HPDE6-E6E7 (cell line): ENCODE data around the gene LUC7L2.
"Not testable (repeated sequence)": the region's sequence is repeated elsewhere in the genome, so short reads cannot be mapped to it uniquely, and the experiment has no call there.

Experiments
- DNase-seq: peaks from one replicate; pipeline ENCODE4 v3.0.0; 2011; ENCODE audit warnings: missing footprints; ENCODE audit errors: extremely low spot score

LUC7L2 gene

DNA sequence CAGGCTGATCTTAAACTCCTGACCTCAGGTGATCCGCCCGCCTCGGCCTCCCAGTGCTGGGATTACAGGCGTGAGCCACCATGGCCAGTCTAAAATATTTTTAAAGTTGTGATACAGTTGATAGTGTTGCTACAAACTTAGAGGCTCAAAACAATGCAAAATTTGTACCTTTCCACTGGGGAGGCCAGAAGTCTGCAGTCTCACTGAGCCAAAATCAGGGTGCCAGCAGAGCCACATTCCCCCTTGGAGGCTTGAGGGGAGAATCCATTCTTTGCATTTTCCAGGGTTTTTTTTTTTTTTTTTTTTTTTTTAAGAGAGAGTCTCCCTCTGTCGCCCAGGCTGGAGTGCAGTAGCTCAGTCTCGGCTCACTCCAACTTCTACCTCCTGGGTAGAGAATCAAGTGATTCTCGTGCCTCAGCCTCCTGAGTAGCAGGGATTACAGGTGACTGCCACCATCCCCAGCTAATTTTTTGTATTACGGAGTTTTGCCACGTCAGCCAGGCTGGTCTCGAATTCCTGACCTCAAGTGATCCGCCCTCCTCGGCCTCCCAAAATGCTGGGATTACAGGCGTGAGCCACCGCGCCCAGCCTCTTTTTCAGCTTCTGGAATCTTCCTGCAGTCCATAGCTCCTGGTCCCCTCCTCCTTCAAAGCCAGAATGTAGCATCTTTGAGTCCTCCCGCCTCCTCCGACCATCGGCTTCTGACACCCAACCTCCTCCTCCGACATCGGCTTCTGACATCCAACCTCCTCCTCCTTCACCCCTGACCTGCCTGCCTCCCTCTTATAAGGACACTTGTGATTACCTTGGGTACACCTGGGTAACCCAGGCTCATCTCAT, 86.6 kb downstream of the LUC7L2 start:
- DNase-seq = no peak

DNA sequence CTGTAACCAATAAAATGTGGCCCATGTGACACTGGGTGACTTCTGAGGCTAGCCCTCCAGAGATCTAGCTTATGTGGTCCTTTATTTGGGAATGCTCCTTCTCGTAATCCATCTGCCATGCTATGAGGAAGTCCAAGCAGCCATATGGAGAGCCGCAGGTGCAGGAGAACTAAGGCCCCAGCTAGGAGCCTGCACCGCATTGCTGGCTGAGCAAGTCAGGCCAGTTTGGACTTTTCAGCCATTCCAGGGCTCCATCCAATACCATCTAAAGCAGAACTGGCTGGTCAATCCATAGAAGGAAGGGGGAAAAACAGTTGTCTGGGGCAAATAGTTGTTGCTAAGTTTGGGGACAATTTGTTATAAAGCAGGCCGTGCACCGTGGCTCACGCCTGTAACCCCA, 91.2 kb downstream of the LUC7L2 start:
- DNase-seq = no peak

DNA sequence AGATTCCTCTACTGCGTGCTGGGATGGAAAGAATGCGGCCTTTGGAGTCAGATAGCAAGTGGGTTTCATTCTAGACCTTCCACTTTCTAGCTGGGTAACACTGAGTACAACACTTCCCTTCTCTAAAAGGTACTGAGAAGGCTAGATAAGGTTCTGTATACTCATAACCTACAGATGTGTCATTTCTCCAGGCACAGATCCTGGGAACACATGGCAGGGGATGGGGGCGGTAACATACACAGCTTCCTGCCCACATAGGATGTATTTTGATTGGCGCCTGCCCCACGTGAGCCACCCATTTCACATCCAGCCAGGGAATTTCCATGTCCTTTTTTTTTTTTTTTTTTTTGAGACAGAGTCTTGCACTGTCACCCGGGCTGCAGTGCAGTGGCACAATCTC, 91.9 kb downstream of the LUC7L2 start:
- no peak for DNase-seq

DNA sequence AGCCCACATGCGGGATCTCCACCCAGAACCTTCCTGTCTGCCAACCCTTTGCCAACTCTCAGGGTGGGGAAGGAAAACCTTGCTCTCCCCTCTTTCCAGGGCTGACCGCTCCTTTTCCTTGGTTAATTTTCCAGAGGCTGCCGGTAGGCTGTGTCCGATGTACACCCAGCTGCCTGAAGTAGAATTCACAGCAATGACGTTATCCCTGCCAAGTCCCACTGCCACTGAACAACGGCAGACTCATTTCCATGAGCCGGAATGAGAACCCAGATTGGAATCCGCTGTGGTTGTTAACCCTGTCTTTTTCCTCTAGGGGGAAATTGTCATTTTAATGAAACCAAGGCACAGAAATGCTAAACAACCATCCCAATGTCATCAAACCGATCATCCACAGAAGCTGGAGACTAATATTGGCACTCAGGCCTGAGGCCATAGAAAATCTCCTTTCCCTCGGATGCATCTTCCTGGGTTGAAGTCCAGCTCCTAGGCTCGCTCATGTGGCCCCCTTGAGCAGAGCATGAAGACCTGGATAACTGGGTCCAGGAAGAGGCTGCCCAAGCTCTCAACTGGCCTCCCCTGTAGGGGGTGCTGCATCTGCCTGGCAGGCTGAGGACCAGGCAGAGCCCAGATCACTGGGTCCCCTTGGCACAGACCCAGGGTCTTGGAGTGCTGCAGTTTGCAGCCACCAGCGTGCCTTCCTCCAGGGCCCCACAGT, 93.4 kb downstream of the LUC7L2 start:
- no peak for DNase-seq

DNA sequence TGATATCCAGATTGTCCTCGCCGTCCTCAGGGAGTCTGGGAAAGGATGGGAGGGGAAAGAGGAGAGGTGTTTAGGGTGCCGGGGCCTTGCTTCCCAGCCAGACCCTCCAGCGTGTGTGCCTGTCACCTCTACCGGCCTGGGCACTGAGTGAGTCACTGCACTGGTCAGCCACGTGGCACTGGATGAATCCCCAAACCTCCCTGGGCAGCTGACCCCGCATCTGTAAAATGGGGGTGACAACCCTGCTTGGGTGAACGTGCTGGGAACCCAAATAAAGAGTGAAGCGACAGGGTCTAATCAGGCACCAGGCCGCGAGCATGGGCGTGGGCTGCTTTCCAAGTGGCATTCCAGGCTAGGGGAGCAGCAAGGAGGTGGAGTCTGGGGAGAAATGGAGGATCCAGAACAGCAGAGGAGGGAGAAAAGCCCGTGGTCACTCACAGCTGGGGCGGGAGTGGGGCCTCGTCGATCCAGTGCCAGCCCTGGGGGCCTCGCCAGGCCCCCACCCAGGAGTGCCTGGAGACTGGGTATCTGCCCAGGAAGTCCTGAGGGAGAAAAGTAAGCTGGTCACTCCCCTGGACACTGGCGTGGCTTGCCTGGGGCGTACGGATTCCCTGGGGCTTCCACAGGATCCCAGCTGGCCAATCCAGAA, 94.1 kb downstream of the LUC7L2 start:
- DNase-seq = no peak

DNA sequence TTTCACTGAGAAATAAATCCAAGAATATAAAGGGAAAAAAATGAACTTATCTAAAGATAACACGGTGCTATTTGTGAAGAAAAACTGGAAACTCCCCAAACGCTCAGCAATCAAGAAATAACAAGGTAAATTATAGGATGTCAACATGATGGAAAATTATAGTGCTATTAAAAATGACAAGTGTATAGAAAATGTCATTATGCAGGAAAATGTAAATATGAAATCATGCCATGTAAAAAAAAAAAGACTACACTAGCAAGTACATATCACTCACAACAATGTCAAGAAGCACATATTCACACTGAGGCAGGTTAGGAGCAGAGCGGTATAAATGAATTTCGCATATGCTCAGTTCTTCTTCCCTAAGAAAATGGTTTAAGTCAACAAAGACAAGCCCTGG, 96.1 kb downstream of the LUC7L2 start:
- no peak for DNase-seq

DNA sequence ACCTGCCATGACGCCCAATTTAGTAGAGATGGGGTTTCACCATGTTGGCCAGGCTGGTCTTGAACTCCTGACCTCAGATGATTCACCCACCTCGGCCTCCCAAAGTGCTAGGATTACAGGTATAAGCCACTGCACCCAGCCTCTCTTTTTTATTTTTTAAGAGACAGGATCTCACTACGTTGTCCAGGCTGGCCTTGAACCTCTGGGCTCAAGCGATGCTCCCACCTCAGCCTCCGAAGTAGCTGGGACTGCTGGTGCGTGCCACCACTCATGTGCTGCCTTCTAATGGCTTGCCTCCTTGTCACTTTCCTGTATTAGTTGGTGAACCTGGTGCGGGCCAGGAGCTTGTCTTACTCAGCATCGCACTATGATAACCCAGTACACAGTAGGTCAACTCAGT, 96.8 kb downstream of the LUC7L2 start:
- no peak for DNase-seq

DNA sequence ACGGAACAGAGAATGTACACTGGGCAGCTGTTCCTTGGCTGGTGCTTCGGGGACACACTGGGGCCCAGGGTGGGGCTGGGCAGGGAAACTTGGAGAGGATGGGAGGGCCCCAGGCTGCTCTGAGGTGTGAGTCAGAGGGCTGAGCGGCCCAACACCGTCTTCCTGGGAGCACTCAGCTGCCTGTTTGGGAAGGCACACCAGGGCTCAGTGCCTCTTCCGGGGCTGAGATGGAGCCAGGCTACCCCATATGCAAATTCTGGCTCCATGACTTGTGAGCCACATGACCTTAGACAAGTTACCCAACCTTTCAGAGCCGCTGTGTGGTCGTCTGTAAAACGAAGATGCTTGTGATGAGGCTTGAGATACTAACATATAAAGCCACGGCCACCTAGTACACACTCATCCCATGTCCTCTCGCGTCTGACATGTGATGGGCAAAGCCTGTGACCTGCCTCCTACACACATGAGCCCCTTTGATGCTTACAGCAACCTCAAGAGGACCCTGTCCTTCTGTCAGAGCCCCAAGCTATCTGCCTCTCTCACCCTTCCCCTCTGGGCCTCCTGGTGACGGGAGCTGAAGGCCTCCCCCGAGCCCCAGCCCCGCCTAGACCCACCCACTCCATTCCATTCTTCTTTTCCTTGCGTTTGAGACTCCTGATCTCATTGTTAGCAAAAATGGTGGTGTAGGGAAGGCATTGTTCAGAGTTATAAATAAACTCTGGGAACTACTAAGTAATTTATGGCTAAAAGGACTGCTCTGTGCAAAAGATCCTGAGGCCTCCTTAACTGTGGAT, 97.7 kb downstream of the LUC7L2 start:
- peak; percentile 39 for DNase-seq

DNA sequence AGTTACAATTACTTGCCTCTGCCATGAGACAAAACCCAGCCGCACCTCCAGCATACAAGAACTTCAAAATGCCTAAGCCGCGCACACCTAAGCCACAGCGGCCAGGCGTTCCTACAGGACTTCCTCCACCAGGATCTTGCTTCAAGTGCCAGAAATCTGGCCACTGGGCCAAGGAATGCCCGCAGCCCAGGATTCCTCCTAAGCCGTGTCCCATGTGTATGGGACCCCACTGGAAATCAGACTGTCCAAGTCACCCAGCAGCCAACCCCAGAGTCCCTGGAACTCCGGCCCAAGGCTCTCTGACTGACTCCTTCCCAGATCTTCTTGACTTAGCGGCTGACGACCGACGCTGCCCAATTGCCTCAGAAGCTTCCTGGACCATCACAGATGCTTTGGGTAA, 103.7 kb downstream of the LUC7L2 start:
- DNase-seq = not testable (repeated sequence)

DNA sequence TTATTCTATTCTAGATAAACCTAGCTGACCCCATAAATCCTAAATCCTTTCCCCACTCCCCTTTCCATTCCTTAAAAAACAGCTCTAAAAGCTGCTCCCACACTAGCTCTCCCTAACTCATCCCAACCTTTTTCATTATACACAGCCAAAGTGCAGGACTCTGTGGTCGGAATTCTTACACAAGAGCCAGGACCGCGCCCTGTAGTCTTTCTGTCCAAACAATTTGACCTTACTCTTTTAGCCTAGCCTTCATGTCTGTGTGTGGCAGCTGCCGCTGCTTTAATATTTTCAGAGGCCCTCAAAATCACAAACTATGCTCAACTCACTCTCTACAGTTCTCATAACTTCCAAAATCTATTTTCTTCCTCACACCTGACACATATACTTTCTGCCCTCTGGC, 104.8 kb downstream of the LUC7L2 start:
- DNase-seq = not testable (repeated sequence)

DNA sequence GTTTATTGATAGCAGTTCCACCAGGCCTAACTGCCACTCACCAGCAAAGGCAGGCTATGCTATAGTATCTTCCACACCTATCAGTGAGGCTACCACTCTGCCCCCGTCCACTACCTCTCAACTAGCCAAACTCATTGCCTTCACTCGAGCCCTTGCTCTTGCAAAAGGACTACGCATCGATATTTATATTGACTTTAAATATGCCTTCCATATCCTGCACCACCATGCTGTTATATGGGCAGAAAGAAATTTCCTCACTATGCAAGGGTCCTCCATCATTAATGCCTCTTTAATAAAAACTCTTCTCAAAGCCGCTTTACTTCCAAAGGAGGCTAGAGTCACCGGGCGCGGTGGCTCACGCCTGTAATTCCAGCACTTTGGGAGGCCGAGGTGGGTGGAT, 105.4 kb downstream of the LUC7L2 start:
- DNase-seq = not testable (repeated sequence)

DNA sequence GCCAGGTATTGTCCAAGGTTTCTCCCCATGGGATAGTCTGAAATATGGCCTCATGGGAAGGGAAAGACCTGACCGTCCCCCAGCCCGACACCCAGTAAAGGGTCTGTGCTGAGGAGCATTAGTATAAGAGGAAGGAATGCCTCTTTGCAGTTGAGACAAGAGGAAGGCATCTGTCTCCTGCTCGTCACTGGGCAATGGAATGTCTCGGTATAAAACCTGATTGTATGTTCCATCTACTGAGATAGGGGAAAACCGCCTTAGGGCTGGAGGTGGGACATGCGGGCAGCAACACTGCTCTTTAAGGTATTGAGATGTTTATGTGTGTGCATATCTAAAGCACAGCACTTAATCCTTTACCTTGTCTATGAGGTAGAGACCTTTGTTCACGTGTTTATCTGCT, 108.0 kb downstream of the LUC7L2 start:
- DNase-seq = not testable (repeated sequence)

DNA sequence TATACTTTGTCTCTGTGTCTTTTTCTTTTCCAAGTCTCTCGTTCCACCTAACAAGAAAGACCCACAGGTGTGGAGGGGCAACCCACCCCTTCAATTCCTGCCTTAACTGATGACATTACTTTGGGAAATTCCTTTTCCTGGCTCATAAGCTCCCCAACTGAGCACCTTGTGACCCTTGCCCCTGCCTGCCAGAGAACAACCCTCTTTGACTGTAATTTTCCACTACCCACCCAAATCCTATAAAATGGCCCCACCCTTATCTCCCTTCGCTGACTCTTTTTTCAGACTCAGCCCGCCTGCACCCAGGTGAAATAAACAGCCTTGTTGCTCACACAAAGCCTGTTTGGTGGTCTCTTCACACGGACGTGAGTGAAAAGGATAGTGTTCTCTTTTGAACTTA, 108.6 kb downstream of the LUC7L2 start:
- DNase-seq = not testable (repeated sequence)

DNA sequence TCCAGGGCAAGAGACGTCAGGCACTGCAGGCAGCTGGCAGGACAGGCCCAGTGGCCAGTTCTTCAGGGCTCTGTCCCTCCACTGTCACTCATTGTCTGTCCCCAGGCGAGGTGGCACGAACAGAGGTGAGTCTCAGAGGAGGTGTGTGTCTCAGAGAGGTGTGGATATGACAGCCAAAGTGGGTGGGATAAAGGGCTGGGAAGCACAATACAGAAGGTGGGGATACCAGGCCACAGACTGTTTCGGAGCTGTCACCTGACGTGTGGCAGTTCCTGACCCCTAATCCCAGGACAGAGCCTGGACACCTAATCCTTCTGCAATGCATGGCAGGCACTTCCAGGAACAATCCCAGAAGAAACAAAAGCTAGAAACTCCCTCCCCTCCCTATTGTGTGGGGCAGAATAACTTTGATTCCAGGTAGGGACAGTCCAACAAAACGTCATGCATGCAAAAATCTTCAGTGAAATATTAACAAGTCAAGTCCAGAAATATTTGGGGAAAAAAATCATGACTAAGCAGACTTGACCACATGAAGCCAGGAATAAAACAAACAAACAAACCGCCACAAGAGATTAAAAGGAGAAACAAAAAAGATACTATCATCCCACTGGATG, 112.2 kb downstream of the LUC7L2 start:
- DNase-seq = no peak
